ENCODE results near the gene FBH1.
"Not testable (repeated sequence)": the region's sequence is repeated elsewhere in the genome, so short reads cannot be mapped to it uniquely, and the experiment has no call there.

FBH1 gene

DNA sequence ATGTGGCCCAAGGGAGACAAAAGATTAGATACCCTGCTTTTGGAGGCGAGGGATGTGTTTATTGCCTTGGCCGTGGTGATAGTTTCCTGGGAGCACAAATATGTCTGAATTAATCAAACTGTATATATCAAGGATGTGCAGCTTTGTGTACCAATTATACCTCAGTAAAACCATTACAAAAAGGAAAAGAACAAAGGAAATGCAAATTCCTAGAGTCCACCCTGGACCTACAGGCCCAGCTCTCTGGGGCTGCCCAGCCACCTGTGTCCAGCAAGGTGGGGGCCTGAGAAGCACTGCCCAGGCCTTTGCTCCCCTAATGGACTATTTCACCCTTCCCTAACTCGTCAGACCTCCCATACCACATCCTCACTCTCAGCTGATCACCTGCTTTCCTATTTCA lies 20.9 kb upstream of the FBH1 start:
- no peak for DNase-seq (ENCODE audit: low read depth)
- no peak overlapping the region for H3K4me3 ChIP-seq (replicated peaks; ENCODE audit: low read depth, low read length)
- TF ChIP-seq, protein P1, sequence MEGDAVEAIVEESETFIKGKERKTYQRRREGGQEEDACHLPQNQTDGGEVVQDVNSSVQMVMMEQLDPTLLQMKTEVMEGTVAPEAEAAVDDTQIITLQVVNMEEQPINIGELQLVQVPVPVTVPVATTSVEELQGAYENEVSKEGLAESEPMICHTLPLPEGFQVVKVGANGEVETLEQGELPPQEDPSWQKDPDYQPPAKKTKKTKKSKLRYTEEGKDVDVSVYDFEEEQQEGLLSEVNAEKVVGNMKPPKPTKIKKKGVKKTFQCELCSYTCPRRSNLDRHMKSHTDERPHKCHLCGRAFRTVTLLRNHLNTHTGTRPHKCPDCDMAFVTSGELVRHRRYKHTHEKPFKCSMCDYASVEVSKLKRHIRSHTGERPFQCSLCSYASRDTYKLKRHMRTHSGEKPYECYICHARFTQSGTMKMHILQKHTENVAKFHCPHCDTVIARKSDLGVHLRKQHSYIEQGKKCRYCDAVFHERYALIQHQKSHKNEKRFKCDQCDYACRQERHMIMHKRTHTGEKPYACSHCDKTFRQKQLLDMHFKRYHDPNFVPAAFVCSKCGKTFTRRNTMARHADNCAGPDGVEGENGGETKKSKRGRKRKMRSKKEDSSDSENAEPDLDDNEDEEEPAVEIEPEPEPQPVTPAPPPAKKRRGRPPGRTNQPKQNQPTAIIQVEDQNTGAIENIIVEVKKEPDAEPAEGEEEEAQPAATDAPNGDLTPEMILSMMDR (IDR thresholded peaks at IDR 0.05; ENCODE audit: low read length, missing control alignments) = no peak

DNA sequence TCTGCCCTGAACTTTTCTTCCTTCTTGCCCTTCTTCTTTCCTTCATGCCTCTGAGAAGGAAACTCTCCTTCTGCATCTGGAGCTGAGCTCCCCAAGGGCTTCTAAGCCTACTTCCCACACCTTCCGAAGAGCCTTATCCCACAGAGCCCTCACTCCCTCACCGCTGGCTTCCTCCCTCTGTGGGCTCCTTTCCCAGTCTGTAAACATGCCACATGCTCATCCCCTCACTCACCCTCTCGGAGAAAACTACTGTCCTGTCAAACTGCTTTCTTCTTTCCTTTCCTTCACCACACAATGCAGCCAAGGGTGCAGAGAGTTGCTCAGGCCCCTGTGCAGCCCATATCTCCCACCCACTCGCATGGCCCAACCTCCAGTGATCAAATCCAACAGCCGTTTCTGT lies 18.4 kb upstream of the FBH1 start:
- peak; percentile 62 for DNase-seq (ENCODE audit: low read depth)
- TF ChIP-seq, protein P1 (IDR thresholded peaks at IDR 0.05; ENCODE audit: low read length, missing control alignments) = no peak

DNA sequence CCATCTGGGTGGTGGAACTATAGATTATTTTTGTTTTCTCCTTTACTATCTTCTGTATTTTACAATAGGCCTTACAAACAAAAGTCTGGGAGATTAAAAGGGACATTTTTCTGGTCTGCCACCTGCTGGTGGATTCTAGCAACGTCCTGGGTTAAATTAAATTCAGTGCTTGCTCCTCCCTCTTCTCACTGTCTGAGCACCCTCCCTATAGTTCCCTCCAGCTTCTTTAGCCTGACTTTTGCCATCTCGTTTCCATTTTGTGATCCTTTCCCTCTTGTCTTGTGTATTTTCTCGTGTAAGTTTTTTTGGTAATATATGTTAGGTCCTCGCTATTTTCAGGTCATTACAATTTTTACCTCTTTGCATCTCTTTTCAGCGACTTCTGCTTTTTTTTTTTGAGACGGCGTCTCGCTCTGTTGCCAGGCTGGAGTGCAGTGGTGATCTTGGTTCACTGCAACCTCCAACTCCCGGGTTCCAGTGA lies 16.5 kb upstream of the FBH1 start:
- TF ChIP-seq, protein P1 (IDR thresholded peaks at IDR 0.05; ENCODE audit: low read length, missing control alignments) = peak; percentile 68
- no peak overlapping the region for H3K4me3 ChIP-seq (replicated peaks; ENCODE audit: low read depth, low read length)
- DNase-seq (ENCODE audit: low read depth) = peak; percentile 86

More for the DNA sequence above, 18.4 kb upstream of the FBH1 start:
- H3K4me3 ChIP-seq (replicated peaks; ENCODE audit: low read depth, low read length) = no peak overlapping the region

DNA sequence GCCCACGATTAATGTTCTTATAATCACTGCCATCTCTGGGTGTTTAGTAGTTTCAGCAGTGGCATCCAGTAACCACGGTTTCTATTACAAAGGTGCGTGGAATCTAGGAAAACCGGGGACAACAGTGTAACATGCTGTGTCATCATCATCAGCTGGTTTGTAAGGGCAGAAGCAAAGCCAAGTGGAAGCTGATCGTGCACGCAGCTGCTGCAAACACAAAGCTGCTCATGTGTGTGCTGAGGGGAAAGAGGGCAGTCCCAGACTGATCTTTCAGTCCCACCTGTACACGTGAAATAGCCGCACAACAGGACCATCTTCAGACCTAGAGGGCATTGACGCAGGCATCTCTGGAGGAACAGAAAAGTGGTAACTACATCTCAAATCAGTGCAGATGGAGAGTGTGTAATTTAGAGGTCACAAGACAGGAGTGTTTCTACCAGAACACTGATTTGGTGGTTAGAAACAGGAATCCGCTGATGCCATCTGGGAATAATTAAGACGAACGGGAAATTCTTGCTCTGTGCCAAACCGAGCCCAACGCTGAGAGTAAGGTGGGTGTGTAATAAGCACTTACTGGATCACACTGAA lies 13.8 kb upstream of the FBH1 start:
- TF ChIP-seq, protein P1 (IDR thresholded peaks at IDR 0.05; ENCODE audit: low read length, missing control alignments) = no peak
- no peak overlapping the region for H3K4me3 ChIP-seq (replicated peaks; ENCODE audit: low read depth, low read length)
- no peak for DNase-seq (ENCODE audit: low read depth)

DNA sequence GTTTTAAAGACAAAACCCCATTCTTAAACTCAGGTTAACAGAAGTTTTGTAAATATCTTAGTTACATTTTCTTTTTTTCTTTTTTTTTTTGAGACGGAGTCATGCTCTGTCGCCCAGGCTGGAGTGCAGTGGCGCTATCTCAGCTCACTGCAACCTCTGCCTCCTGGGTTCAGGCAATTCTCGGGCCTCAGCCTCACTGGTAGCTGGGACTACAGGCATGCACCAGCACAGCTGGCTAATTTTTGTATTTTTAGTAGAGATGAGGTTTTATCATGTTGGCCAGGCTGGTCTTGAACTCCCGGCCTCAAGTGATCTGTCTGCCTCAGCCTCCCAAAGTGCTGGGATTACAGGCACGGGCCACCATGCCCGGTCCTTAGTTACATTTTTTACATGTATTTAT lies 13.0 kb upstream of the FBH1 start:
- DNase-seq (ENCODE audit: low read depth) = not testable (repeated sequence)

DNA sequence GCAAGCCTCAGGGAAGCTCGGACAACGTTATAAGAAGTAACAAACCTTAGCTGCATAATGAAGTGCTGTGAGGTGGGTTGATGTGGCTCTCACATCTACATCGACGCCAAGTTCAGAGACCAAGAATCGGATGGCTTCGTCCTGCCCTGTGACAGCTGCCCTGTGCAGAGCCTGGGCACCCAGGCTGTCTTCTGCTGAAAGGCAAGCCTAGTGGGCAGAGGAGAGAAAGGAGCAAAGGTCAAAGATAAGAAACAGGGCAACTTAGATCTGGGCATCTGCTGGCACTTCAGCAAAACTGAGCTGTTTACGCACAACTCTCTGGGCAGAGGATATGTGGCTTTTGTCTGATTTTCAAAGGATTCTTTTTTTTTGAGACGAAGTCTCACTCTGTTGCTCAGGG lies 7.1 kb upstream of the FBH1 start:
- TF ChIP-seq, protein P1 (IDR thresholded peaks at IDR 0.05; ENCODE audit: low read length, missing control alignments) = no peak
- H3K4me3 ChIP-seq (replicated peaks; ENCODE audit: low read depth, low read length) = no peak overlapping the region
- DNase-seq (ENCODE audit: low read depth) = no peak

More for the DNA sequence above, 13.0 kb upstream of the FBH1 start:
- not testable (repeated sequence) for H3K4me3 ChIP-seq (replicated peaks; ENCODE audit: low read depth, low read length)

DNA sequence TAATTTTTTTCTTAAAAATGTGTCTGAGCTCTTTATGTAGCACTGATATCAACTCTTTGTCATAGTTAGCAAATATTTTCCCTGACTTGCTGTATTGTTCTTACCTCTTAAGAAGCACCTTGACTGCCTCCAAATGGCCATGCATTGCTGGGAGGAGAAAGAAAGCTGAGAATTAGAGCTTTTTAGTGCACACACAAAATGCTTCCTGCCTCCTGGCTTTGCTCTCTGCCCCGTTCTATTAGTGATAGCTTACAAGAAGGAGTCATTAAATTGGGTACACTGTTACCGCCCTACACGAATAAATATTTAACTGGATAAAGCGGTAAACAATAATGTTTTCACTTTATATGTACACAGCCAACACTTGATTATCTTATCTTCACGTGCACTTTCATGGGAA lies 4.4 kb upstream of the FBH1 start:
- H3K4me3 ChIP-seq (replicated peaks; ENCODE audit: low read depth, low read length) = no peak overlapping the region
- no peak for DNase-seq (ENCODE audit: low read depth)
- TF ChIP-seq, protein P1 (IDR thresholded peaks at IDR 0.05; ENCODE audit: low read length, missing control alignments) = no peak

Data from fibroblast of pulmonary artery (primary cell).